Measurements from ENCODE around the gene ADAM8.

GRCh38 chr10:133280391-133281059, 3.9 kb upstream of the ADAM8 start:
- TF ChIP-seq CTCF (IDR thresholded peaks at IDR 0.05) (no peak), POLR2A (IDR thresholded peaks at IDR 0.05) (no peak), EP300 (IDR thresholded peaks at IDR 0.05) (no peak)
